GM12873 (cell line): Measurements from ENCODE around the gene TASL.

Experiments
- CTCF ChIP-seq: IDR thresholded peaks from 2 replicates; pipeline ENCODE4 v1.5.1; 2012; ENCODE audit warnings: low read depth, mild to moderate bottlenecking, moderate library complexity, low read length, control low read depth; ENCODE audit not compliant: insufficient read depth; ENCODE audit errors: missing control alignments

TASL gene

DNA sequence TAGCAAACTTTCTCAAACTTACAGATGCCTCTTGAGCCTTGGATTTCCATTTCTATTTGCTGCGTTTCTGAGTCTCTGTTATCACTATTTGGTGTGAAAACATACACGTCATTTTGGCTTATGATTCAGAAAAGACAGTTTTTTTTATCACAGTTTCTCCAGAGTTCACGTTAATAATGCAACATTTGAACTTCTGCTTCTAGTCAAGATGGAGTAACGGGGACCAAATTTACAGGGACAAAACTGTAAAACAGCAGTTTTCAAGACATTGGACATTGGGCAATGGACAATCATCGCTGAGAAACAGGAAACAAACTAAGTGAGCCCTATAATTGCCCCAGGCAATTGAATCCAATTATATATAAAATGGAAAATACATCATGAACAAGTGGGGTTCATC lies 36.2 kb upstream of the TASL start:
- TF ChIP-seq CTCF, result no peak

GRCh38 chrX:30612250-30612655 lies 34.7 kb upstream of the TASL start:
- TF ChIP-seq CTCF, result no peak

- TF ChIP-seq CTCF, result no peak
These were observed 32.5 kb upstream of the TASL start for GRCh38 chrX:30610026-30610425.

GRCh38 chrX:30607155-30607554 lies 29.6 kb upstream of the TASL start:
- TF ChIP-seq CTCF, result no peak

- no peak for TF ChIP-seq CTCF
These were observed 19.8 kb upstream of the TASL start for GRCh38 chrX:30597216-30598012.

GRCh38 chrX:30593440-30594200 lies 16.1 kb upstream of the TASL start:
- peak; percentile 38 for TF ChIP-seq CTCF

GRCh38 chrX:30592831-30593230 lies 15.3 kb upstream of the TASL start:
- no peak for TF ChIP-seq CTCF
